GM18951 (cell line): Measurements from ENCODE around the gene PJA2.

Experiments used
- POLR2A ChIP-seq: IDR thresholded peaks from 4 replicates; pipeline ENCODE4 v1.6.1; 2011; ENCODE audit warnings: mild to moderate bottlenecking; ENCODE audit not compliant: insufficient read length, insufficient read depth; ENCODE audit errors: extremely low read depth
- in situ Hi-C: fragments of 300-500 bp; cut with MboI; formaldehyde crosslinking; loops from one replicate; pipeline ENCODE4 v1.12.0; 2022; ENCODE audit warnings: low sequenced_read_pairs, mixed read lengths, inconsistent platforms; ENCODE audit not compliant: unreplicated experiment

Gene PJA2

GRCh38 chr5:109324351-109324750, 85.4 kb downstream of the PJA2 start:
- no peak for TF ChIP-seq POLR2A
- in situ Hi-C loops, result no loop called here

GRCh38 chr5:109322694-109323093, 87.1 kb downstream of the PJA2 start:
- in situ Hi-C loops, result no loop called here
- no peak for TF ChIP-seq POLR2A

GRCh38 chr5:109319351-109319750, 90.4 kb downstream of the PJA2 start:
- in situ Hi-C loops, result no loop called here
- no peak for TF ChIP-seq POLR2A

GRCh38 chr5:109318455-109319108, 91.2 kb downstream of the PJA2 start:
- in situ Hi-C loops, result no loop called here
- TF ChIP-seq POLR2A, result no peak

- in situ Hi-C loops, result no loop called here
These were observed 93.1 kb downstream of the PJA2 start for GRCh38 chr5:109316634-109317033.

GRCh38 chr5:109315245-109315644, 94.5 kb downstream of the PJA2 start:
- TF ChIP-seq POLR2A, result no peak
- in situ Hi-C loops, result no loop called here

More at GRCh38 chr5:109316634-109317033, 93.1 kb downstream of the PJA2 start:
- no peak for TF ChIP-seq POLR2A

- TF ChIP-seq POLR2A, result no peak
- in situ Hi-C loops, result no loop called here
These were observed 96.6 kb downstream of the PJA2 start for GRCh38 chr5:109313127-109313526.

GRCh38 chr5:109312695-109313094, 97.1 kb downstream of the PJA2 start:
- in situ Hi-C loops, result no loop called here
- TF ChIP-seq POLR2A, result no peak

GRCh38 chr5:109310315-109310714, 99.5 kb downstream of the PJA2 start:
- in situ Hi-C loops, result no loop called here

GRCh38 chr5:109309326-109310063, 100.3 kb downstream of the PJA2 start:
- no peak for TF ChIP-seq POLR2A
- in situ Hi-C loops, result no loop called here

More at GRCh38 chr5:109310315-109310714, 99.5 kb downstream of the PJA2 start:
- TF ChIP-seq POLR2A, result no peak

- TF ChIP-seq POLR2A, result no peak
- in situ Hi-C loops, result no loop called here
These were observed 101.8 kb downstream of the PJA2 start for GRCh38 chr5:109307951-109308350.

- in situ Hi-C loops, result no loop called here
- no peak for TF ChIP-seq POLR2A
These were observed 102.3 kb downstream of the PJA2 start for GRCh38 chr5:109307456-109307855.

GRCh38 chr5:109305352-109305751, 104.4 kb downstream of the PJA2 start:
- in situ Hi-C loops, result no loop called here
- no peak for TF ChIP-seq POLR2A

- in situ Hi-C loops, result no loop called here
- TF ChIP-seq POLR2A, result no peak
These were observed 105.5 kb downstream of the PJA2 start for GRCh38 chr5:109304309-109304708.
